ENCODE results near the gene MBLAC1.
"Not testable (repeated sequence)": the region's sequence is repeated elsewhere in the genome, so short reads cannot be mapped to it uniquely, and the experiment has no call there.

Gene MBLAC1

DNA sequence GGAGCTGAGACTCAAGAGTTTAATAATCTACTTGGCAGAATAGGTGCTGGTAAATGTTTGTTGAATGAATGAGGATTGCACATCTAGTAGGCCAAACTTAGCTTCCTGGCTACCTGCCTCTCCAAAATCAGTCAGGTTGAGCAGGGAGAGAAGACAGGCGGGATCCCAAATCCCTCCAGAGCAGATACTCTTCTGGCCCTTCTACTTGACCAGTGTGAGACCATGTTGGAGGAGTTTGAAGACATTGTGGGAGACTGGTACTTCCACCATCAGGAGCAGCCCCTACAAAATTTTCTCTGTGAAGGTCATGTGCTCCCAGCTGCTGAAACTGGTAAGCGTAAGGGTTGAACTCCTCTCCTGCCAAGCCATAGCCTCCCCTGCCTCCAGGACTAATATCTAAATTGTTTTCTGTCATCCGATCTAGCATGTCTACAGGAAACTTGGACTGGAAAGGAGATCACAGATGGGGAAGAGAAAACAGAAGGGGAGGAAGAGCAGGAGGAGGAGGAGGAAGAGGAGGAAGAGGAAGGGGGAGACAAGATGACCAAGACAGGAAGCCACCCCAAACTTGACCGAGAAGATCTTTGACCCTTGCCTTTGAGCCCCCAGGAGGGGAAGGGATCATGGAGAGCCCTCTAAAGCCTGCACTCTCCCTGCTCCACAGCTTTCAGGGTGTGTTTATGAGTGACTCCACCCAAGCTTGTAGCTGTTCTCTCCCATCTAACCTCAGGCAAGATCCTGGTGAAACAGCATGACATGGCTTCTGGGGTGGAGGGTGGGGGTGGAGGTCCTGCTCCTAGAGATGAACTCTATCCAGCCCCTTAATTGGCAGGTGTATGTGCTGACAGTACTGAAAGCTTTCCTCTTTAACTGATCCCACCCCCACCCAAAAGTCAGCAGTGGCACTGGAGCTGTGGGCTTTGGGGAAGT, 2.2 kb upstream of the MBLAC1 start:
- no peak for DNase-seq (ENCODE audit: low spot score)

DNA sequence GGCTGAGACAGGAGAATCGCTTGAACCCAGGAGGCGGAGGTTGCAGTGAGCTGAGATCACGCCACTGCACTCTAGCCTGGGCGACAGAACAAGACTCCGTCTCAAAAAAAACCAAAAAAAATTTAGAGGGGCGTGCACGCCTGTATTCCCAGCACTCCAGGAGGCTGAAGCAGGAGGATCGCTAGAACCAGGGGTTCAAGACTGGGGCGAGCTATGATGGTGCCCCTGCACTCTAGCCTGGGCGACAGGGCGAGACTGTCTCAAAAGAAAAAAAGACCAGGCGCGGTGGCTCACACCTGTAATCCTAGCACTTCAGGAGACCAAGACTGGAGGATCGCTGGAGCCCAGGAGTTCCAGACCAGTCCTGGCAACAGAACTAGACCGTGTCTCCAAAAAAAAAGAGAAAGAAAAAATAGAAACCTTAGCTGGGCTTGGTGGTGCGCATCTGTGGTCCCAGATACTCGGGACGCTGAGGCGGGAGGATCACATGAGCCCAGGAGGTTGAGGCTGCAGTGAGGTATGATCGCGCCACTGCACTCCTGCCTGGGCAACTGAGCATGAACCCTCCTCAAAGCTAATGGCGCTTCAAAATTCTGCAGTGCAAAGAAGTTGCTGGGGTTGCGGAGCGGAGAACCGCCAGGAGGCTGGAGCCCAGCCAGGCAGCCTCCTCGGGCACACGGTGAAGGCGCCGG, 382 bp upstream of the MBLAC1 start:
- peak; percentile 81 for DNase-seq (ENCODE audit: low spot score)

DNA sequence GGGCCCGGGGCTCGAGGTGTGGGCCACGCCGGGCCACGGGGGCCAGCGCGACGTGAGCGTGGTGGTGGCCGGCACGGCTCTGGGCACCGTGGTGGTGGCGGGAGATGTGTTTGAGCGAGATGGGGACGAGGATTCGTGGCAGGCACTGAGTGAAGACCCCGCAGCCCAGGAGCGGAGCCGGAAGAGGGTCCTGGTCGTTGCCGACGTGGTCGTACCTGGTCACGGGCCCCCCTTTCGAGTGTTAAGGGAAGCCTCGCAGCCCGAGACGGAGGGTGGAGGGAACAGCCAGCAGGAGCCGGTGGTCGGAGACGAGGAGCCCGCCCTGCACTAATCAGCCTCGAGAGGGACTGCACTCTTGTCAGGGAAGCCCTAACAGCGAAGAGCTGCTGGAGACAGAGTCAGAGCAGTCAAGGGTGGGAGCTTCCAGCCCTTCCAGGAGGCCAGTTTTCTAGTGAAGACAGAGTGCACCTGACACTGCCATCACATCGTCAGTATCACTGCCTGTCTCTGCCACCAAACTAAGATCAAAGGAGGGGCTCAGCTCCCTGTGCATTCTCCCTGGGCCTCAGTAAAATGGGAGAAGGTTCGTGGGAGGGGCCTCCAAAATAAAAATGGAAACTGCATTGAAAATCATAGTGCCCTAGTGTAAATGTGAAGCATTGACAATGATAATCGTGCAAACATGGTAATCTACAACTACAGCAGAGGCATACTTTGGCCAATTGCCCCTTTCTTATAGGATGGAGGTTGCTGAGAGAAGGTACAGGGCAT, 1.3 kb downstream of the MBLAC1 start:
- no peak for DNase-seq (ENCODE audit: low spot score)

DNA sequence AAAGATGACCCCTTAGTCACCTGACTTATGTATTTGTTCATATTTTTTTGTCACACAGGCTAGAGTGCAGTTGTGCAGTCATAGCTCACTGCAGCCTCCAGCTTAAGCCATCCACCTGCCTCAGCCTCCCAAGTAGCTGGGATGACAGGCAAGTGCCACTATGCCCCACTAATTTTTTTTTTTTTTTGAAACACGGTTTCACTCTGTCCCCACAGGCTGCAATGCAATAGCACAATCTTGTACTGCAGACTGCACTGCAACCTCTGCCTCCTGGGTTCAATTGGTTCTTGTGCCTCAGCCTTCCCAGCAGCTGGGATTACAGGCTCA, 1.8 kb downstream of the MBLAC1 start:
- DNase-seq (ENCODE audit: low spot score), result no peak

DNA sequence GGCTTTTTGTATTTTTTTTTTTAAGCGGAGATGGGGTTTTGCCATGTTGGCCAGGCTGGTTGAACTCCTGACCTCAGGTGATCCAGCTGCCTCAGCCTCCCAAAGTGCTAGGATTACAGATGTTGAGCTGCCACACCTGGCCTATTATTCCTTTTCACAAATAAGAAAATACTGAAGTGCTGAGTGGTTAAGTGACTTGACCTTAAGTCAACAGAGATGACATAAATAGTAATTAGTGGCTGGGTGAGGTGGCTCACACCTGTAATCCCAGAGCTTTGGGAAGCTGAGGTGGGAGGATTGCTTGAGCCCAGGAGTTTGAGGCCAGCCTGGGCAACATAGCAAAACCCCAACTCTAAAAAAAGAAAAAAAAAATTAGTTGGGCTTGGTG, 3.4 kb downstream of the MBLAC1 start:
- DNase-seq (ENCODE audit: low spot score), result not testable (repeated sequence)

DNA sequence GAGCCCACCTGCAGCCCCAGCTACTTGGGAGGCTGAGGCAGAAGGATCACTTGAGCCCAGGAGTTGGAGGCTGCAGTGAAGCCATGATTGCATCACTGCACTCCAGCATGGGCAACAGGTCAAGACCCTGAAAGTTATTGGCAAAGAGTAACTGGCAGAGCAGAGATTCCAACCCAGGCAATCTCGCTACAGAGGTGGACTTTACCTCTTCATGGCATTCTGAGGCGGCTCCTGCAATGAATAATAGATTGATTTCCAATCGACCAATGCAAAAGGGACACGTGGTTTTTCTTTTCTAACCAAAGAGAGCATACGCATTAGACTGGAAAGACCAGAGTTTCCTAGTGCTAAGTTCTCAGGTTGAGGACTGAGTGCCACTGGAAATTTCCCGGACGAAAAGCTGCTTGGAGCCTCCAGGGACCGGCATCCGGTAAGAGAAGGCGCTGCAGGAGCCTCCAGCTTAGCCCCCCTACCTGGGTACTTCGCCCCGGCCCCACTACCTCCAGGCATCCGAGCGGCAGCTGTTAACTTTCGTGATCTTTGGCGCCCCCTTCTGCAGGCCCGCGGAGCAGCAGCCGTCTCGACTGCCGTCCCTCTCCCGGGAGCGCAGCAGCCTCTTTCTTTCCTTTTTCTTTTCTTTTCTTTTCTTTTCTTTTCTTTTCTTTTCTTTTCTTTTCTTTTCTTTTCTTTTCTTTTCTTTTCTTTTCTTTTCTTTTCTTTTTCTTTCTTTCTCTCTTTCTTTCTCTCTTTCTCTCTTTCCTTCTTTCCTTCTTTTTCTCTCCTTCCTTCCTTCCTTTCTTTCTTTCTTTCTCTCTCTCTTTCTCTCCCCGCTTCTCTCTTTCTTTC, 4.1 kb downstream of the MBLAC1 start:
- peak; percentile 82 for DNase-seq (ENCODE audit: low spot score)

DNA sequence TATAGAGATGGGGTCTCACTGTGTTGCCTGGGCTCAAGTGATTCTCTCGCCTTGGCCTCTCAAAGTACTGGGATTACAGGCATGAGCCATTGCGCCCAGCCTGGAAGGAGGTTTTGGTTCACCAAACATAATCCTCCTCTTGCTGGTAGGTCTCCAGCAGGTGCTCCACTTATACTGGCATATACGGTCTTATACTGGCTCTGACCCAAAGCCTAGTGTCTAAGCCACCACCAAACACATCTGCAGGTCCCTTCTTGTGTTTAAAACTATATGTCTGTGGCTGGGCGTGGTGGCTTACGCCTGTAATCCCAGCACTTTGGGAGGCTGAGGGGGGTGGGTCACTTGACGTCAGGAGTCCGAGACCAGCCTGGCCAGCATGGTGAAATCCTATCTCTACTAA, 5.4 kb downstream of the MBLAC1 start:
- no peak for DNase-seq (ENCODE audit: low spot score)

DNA sequence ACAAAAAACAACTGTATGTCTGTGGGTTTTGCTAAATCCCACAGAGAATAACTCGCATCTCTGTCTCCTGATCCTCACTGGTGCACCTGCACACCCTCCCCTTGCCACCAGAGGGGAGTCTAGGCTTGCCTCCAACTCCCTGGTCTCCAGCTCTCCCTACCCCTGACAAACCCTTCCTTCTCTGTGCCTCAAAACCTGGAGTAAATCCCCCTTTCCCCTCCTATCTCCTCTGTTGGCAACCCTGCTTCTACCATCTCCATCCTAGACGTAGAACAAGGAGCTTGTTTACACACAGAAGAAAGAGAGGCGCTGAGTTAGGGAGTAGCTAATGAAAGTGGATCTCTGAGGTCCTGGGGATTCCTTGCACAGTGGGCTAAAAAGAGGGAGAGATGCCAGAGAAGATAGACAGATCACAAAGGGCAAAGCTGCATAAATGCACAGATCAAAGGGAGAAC, 6.0 kb downstream of the MBLAC1 start:
- DNase-seq (ENCODE audit: low spot score), result peak; percentile 78

DNA sequence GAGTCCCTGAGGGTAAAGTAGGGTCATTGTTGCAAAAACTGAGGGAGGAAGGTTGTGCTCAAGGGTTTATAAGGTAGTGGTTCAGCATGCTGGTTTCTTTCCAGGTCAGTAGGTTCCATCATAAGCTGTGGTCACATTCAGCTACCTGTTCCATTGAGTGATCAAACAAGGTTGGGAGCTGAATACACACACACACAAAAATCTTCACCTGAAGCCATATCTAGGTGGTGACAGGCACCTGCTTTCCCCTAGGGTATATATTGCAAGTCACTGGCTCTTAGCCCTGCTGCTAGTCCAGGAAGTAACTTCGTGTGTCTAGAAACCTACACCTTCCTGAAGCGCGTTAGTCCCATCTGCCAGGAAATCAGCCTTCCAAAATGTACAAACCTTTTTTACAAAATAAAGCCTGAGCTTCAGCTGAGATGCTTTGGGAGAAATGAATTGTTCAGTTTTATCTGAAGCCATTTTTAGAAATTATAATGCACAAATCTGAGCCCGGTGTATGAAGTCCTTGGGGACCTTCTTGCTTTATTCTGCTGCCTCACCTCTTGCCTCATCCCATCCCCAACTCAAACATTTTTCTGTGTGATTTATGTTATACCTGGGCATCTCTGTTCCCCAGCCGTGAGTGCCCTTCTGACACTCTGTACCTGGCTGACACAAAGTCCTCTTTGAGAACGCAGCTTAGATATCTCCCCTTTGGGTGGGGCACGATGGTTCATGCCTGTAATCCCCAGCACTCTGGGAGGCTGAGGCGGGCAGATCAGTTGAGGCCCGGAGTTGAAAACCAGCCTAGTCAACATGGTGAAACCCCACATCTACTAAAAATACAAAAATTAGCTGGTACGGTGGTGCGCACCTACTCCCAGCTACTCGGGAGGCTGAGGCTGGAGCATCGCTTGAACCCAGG, 11.3 kb downstream of the MBLAC1 start:
- no peak for DNase-seq (ENCODE audit: low spot score)

DNA sequence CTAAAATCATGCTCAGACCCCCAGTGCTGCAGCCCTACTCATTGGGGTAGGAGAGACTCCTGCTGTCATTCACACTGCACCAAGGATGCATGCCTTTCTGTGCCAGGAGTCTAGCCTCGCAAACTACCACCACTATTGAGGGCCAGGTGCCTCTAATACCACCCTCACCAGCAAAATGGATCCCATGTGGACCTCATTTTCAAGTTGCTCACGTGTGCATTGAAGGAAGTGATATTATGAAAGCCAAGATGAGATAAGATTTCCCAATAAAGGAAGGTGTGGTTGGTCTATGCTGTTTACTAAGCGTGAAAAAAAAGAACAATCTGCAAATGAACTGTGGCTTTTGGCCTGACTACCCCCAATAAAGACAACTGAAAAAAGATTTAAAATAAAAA, 14.8 kb downstream of the MBLAC1 start:
- no peak for DNase-seq (ENCODE audit: low spot score)

DNA sequence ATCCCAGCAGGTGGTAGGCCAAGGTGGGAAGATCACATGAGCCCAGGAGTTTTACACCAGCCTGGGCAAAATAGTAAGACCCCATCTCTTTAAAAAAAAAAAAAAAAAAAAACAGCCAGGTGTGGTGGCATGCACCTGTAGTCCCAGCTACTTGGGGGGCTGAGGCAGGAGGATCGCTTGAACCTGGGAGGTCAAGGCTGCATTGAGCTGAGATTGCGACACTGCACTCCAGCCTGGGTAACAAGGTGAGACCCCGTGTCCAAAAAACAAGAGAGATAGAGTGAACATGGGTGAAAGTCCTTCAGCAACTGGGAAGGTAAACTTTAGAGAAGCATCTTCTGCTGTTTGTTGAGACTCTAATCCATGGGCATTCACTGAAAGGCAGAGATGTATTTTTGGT, 15.7 kb downstream of the MBLAC1 start:
- no peak for DNase-seq (ENCODE audit: low spot score)

DNA sequence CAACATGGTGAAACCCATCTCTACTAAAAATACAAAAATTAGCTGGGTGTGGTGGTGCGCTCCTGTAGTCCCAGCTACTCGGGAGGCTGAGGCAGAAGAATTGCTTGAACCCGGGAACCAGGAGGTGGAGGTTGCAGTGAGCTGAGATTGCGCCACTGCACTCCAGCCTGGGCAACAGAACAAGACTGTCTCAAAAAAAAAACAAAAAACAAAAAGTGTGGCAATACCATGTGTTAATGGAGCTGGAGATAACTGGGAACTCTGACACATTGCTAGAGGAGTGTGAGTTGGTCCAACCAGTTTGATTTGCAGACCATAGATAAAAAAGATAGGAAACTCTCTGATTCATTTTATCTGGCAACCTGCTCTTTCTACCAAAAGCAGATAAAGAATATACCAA, 19.6 kb downstream of the MBLAC1 start:
- DNase-seq (ENCODE audit: low spot score), result peak; percentile 68

DNA sequence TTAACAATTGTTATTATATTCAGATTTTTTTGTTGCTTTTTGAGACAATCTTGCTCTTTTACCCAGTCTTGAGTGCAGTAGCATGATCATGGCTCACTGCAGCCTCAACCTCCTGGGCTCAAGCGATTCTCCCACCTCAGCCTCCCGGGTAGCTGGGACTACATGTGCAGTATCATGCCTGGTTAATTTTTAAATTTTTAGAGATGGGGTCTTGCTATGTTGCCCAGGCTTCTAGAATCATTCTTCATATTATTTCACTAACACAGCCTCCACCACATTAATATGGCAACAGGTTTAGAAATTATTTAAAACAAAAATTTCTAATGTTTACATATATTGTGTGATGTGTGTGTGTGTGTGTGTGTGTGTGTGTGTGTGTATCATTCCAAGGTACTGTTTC, 20.5 kb downstream of the MBLAC1 start:
- DNase-seq (ENCODE audit: low spot score), result no peak

DNA sequence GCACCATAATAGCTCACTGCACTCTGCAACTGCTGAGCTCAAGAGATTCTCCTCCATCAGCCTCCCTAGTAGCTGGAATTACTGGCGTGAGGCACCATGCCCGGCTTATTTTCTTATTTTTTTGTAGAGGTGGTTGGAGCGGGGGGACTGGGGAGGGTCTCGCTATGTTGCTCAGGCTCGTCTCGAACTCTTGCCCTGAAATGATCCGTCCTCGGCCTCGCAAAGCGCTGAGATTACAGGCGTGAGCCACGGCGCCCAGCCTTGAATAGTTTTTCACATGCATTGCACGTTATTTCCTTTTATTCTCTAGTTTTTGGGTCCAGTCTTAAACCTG, 21.4 kb downstream of the MBLAC1 start:
- no peak for DNase-seq (ENCODE audit: low spot score)

DNA sequence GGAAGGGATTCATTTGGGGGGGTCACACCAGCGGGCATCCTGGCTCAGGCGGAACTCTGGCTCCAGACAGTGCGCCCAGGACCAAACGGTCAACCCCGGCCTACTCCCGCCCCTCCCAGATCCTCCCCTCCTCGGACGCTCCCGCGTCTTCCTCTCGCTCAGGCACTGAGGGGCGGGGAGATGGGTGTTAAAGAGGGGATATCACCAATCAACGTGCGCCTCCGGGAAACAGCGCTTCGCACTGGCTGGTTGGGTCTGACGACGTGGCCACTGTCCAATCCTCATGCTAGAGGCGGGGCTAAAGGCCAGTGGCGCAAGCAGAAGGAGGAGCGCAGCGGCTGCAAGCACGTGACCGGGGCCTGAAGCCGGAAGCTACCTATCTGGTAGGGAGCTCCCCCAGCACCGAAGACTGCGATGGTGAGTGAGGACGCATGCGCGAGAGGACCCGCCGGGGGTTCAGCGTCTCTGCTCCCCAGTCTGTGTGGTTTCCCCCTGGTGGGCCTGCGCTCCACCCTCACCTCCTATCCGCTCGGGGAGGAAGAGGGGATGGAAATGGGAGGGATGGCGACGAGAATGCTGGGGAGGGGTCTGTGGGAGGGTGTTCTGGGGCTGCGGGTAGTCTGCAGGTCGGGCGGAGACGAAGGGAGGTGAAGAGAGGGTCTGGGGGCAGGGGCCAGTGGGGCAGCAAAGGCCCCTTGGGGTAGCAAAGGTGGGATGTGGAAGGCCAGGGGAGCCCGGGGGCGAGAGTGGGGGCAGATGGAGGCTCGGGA, 22.0 kb downstream of the MBLAC1 start, which contains the start of gene LAMTOR4:
TSS of gene LAMTOR4 (plus strand) at position 360 of the 770 bp plus-strand sequence. CDS start at position 415, 55 bp downstream.
- peak; percentile 99 for DNase-seq (ENCODE audit: low spot score)

DNA sequence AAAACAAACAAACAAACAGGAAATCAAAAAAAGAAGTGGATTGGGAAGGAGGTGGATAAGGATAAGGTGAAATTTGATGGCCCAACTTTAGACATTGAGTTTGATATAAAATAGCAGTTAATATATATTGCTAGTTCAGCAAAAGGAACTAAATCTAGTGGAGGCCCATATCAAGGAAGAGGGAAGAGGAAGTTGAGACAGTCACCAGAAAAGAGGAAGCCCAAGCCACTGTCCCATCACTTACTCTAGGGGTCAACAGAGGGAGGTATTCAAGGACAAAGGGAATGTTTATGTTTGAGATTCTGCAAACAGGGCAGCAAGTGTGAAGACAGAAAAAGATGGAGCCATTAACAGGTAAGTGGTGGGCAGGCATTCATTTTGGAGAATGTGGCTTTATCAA, 25.6 kb downstream of the MBLAC1 start:
- DNase-seq (ENCODE audit: low spot score), result no peak

DNA sequence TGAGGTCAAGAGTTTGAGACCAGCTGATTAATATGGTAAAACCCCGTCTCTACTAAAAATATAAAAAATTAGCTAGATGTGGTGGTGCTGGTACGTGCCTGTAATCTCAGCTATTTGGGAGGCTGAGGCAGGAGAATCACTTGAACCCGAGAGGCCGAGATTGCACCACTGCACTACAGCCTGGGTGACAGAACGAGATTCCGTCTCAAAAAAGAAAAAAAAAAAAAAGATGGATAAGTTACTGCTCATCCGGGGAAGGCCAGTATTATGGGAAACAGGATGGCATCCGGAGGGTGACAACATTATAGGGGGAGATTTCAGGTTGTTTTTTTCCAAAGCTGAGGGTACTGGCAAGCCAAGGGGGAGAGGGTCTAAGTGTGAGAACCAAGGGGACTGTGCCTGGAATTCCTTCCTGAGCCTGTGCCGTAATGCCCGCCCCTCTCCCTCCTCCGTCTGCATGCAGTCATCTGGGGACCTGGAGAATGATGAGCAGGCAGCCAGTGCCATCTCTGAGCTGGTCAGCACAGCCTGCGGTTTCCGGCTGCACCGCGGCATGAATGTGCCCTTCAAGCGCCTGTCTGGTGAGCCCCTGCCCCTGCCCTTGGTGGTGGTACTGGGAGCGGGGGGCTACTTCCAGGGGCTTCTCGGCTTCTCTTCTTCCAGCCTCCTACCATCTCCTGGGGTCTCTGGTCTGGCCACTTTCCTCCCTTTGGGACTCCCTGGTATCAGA, 26.3 kb downstream of the MBLAC1 start:
- no peak for DNase-seq (ENCODE audit: low spot score)

DNA sequence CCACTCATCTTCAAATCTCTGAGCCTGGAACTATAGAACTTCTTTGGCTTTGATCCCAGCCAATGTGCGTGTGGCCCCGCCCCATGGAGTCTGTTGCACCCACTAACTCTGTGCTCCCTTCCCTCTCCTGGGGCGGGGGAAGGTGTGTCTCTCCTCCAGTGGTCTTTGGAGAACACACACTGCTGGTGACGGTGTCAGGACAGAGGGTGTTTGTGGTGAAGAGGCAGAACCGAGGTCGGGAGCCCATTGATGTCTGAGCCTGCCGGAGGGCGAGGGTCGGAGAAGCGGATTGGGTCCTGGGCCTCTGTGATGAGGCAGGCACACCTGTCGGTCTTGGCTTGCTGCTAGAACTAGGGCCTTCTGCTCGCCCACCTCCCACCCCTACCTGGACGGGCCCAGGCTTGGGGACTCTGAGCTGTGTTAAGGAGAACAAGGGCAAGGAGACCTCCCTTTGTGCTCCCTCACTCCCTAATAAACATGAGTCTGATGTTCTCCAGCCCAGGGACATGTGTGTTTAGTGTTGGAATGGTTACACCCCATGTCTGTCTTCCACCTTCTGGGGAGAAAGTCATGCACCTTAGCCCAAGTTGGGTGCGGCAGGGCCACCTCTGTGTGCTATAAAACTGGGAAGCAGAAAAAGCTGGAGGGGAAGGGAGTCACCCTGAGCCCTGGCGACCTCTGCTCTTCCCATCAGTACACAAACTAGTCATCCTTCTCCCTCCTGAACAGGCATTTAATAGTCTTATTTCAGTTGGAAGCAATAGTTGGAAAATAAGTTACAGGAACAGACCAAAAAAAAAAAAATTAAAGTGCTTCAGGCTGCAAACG, 27.2 kb downstream of the MBLAC1 start:
- no peak for DNase-seq (ENCODE audit: low spot score)

Measured in GM03348 (cell line).